ENCODE results near the gene CENPH. TPM values are rescaled to one million over a fixed set of nuclear protein-coding genes. Genes with fewer than 3 reads are reported as not detected.
"Not testable (repeated sequence)": the region's sequence is repeated elsewhere in the genome, so short reads cannot be mapped to it uniquely, and the experiment has no call there.

CENPH gene
- total and polyA plus RNA-seq, 3 experiments from 2014 or later, result 8.5 to 51.2 (median 49.6) TPM

- Mint-ChIP-seq H3K9me3 (peaks cover 0 to 4% (median 0%) of the 10 kb centered on the region in 5 donors), H3K4me3 (no peak overlapping the region), H3K27me3 (no peaks in the 10 kb centered on the region), H3K27ac (no peak overlapping the region), H3K36me3 (peaks cover 21 to 51% (median 29%) of the 10 kb centered on the region in 3 donors), H3K4me1 (peaks cover 66 to 84% (median 78%) of the 10 kb centered on the region in 3 donors)
- POLR2A ChIA-PET, result no interaction called here
- Histone ChIP-seq H3K27ac (ENCODE audit: low read depth, low read length) (no peak overlapping the region), H3K4me3 (ENCODE audit: low read length) (no peak overlapping the region), H3K36me3 (ENCODE audit: insufficient read depth, low read length) (peaks cover 5% of the 10 kb centered on the region), H3K27me3 (ENCODE audit: insufficient read depth, low read length, poor library complexity, severe bottlenecking) (no peaks in the 10 kb centered on the region), H3K9me3 (ENCODE audit: low read length) (no peaks in the 10 kb centered on the region), H3K4me1 (ENCODE audit: insufficient read depth, low read length) (peaks cover 2% of the 10 kb centered on the region)
- CTCF ChIA-PET, result interaction anchor here (1.0 kb wide), 1 partner anchor 7 kb away, joined by 3 read pairs; the partner anchor contains the start of gene CDK7
- no peak for DNase-seq
Observed at GRCh38 chr5:69242215-69242927, 53.0 kb downstream of the CENPH start.

DNA sequence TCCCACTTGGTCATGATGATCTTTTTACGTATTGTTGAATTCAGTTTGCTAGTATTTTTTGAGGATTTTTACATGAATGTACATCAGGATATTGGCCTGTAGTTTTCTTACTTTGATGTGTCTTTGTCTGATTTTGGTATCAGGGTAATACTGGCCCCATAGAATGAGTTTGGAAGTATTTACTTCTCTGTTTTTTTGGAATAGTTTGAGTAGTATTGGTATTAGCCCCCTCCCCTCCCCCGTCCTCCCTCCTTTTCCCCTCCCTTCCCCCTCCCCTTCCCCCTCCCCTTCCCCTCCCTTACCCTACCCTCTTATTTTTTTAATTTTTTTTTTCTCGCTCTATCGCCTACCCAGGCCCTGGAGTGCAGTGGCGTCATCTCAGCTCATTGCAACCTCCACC lies 55.6 kb downstream of the CENPH start:
- H3K4me1 Mint-ChIP-seq, result peaks cover 55 to 72% (median 72%) of the 10 kb centered on the region in 3 donors
- peaks cover 0 to 13% (median 1%) of the 10 kb centered on the region in 5 donors for H3K9me3 Mint-ChIP-seq
- H3K27ac ChIP-seq (ENCODE audit: low read depth, low read length), result no peak overlapping the region
- no peak overlapping the region for H3K4me3 Mint-ChIP-seq
- peaks cover 25 to 46% (median 31%) of the 10 kb centered on the region in 3 donors for H3K36me3 Mint-ChIP-seq
- H3K36me3 ChIP-seq (ENCODE audit: insufficient read depth, low read length), result peaks cover 3% of the 10 kb centered on the region
- ChIA-PET CTCF (no interaction called here), POLR2A (no interaction called here)
- H3K27ac Mint-ChIP-seq, result no peak overlapping the region
- no peaks in the 10 kb centered on the region for H3K4me1 ChIP-seq (ENCODE audit: insufficient read depth, low read length)
- no peaks in the 10 kb centered on the region for H3K27me3 Mint-ChIP-seq
- no peaks in the 10 kb centered on the region for H3K27me3 ChIP-seq (ENCODE audit: insufficient read depth, low read length, poor library complexity, severe bottlenecking)
- no peak for DNase-seq
- no peak overlapping the region for H3K4me3 ChIP-seq (ENCODE audit: low read length)
- H3K9me3 ChIP-seq (ENCODE audit: low read length), result no peaks in the 10 kb centered on the region

DNA sequence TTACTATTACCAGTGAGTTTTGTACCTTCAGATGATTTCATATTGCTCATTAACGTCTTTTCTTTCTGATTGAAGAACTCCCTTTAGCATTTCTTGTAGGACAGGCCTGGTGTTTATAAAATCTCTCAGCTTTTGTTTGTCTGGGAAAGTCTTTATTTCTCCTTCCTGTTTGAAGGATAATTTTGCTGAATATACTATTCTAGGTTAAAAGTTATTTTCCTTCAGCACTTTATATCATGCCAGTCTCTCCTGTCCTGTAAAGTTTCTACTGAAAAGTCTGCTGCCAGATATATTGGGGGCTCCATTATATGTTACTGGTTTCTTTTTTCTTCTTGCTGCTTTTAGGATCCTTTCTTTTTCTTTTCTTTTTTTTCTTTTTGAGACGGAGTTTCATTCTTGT lies 58.6 kb downstream of the CENPH start:
- peaks cover 0 to 13% (median 1%) of the 10 kb centered on the region in 5 donors for H3K9me3 Mint-ChIP-seq
- Histone ChIP-seq H3K9me3 (ENCODE audit: low read length) (no peaks in the 10 kb centered on the region), H3K36me3 (ENCODE audit: insufficient read depth, low read length) (no peaks in the 10 kb centered on the region), H3K4me1 (ENCODE audit: insufficient read depth, low read length) (no peaks in the 10 kb centered on the region), H3K4me3 (ENCODE audit: low read length) (no peak overlapping the region), H3K27me3 (ENCODE audit: insufficient read depth, low read length, poor library complexity, severe bottlenecking) (no peaks in the 10 kb centered on the region), H3K27ac (ENCODE audit: low read depth, low read length) (no peak overlapping the region)
- DNase-seq, result no peak
- H3K27me3 Mint-ChIP-seq, result no peaks in the 10 kb centered on the region
- H3K27ac Mint-ChIP-seq, result no peak overlapping the region
- ChIA-PET POLR2A (no interaction called here), CTCF (no interaction called here)
- H3K4me3 Mint-ChIP-seq, result peak overlapping the region in 1 of 7 donors; percentile 69
- H3K36me3 Mint-ChIP-seq, result peaks cover 13 to 46% (median 26%) of the 10 kb centered on the region in 3 donors
- peaks cover 34 to 54% (median 50%) of the 10 kb centered on the region in 3 donors for H3K4me1 Mint-ChIP-seq

GRCh38 chr5:69250593-69250992 lies 61.2 kb downstream of the CENPH start:
- no peak overlapping the region for H3K4me3 ChIP-seq (ENCODE audit: low read length)
- Mint-ChIP-seq H3K9me3 (peaks cover 0 to 13% (median 1%) of the 10 kb centered on the region in 5 donors), H3K36me3 (peaks cover 11 to 50% (median 24%) of the 10 kb centered on the region in 3 donors), H3K4me3 (no peak overlapping the region), H3K27me3 (no peaks in the 10 kb centered on the region), H3K4me1 (peaks cover 21 to 36% (median 34%) of the 10 kb centered on the region in 3 donors), H3K27ac (peak overlapping the region in 1 of 8 donors; percentile 19)
- H3K27ac ChIP-seq (ENCODE audit: low read depth, low read length), result no peak overlapping the region
- H3K4me1 ChIP-seq (ENCODE audit: insufficient read depth, low read length), result no peaks in the 10 kb centered on the region
- no peaks in the 10 kb centered on the region for H3K36me3 ChIP-seq (ENCODE audit: insufficient read depth, low read length)
- H3K9me3 ChIP-seq (ENCODE audit: low read length), result no peaks in the 10 kb centered on the region
- ChIA-PET CTCF (no interaction called here), POLR2A (no interaction called here)
- DNase-seq, result no peak
- H3K27me3 ChIP-seq (ENCODE audit: insufficient read depth, low read length, poor library complexity, severe bottlenecking), result no peaks in the 10 kb centered on the region

DNA sequence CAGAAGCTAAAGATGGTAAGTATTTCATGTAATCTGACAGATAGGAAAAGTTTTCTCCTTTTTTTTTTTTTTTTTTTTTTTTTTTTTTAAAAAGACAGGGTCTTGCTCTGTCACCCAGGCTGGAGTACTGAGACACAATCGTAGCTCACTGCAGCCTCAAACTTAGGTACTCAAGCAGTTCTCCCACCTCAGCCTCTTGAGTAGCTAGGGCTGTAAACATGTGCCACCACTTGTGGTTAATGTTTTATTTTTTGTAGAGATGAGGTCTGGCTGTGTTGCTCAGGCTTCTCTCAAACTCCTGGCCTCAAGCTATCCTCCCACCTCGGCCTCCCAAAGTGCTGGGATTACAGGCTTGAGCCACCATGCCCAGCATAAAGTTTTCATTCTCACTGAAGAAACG lies 63.1 kb downstream of the CENPH start:
- CTCF ChIA-PET, result interaction anchor here (0.6 to 1.2 kb wide), 2 partner anchors 9 to 12 kb away, joined by 3 to 6 read pairs; no protein-coding TSS in a partner anchor
- POLR2A ChIA-PET, result no interaction called here
- Mint-ChIP-seq H3K27me3 (no peaks in the 10 kb centered on the region), H3K9me3 (peaks cover 0 to 8% (median 1%) of the 10 kb centered on the region in 5 donors), H3K36me3 (peaks cover 2 to 52% (median 13%) of the 10 kb centered on the region in 3 donors), H3K4me1 (peaks cover 8 to 17% (median 17%) of the 10 kb centered on the region in 3 donors), H3K27ac (no peak overlapping the region), H3K4me3 (no peak overlapping the region)
- H3K9me3 ChIP-seq (ENCODE audit: low read length), result no peaks in the 10 kb centered on the region
- no peak overlapping the region for H3K4me3 ChIP-seq (ENCODE audit: low read length)
- DNase-seq, result no peak
- no peaks in the 10 kb centered on the region for H3K36me3 ChIP-seq (ENCODE audit: insufficient read depth, low read length)
- H3K27ac ChIP-seq (ENCODE audit: low read depth, low read length), result no peak overlapping the region
- no peaks in the 10 kb centered on the region for H3K4me1 ChIP-seq (ENCODE audit: insufficient read depth, low read length)
- H3K27me3 ChIP-seq (ENCODE audit: insufficient read depth, low read length, poor library complexity, severe bottlenecking), result no peaks in the 10 kb centered on the region

DNA sequence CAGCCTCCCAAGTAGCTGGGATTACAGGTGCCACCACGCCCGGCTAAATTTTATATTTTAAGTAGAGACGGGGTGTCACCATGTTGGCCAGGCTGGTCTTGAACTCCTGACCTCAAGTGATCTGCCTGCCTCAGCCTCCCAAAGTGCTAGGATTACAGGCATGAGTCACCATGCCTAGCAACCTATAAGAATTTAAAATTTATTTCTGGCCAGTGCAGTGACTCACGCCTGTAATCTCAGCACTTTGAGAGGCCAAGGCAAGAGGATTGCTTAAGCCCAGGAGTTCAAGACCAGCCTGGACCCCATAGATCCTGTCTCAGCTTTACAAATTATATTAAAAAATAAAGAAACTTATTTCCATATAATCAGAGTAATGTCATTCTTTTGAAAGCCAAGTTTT lies 66.6 kb downstream of the CENPH start:
- H3K27ac Mint-ChIP-seq, POLR2A ChIA-PET: not testable (repeated sequence)

GRCh38 chr5:69257577-69257976 lies 68.2 kb downstream of the CENPH start:
- H3K27ac Mint-ChIP-seq, result no peak overlapping the region
- Histone ChIP-seq H3K27ac (ENCODE audit: low read depth, low read length) (no peak overlapping the region), H3K4me3 (ENCODE audit: low read length) (no peak overlapping the region), H3K36me3 (ENCODE audit: insufficient read depth, low read length) (peaks cover 12% of the 10 kb centered on the region), H3K4me1 (ENCODE audit: insufficient read depth, low read length) (no peaks in the 10 kb centered on the region), H3K27me3 (ENCODE audit: insufficient read depth, low read length, poor library complexity, severe bottlenecking) (no peaks in the 10 kb centered on the region), H3K9me3 (ENCODE audit: low read length) (no peaks in the 10 kb centered on the region)
- H3K9me3 Mint-ChIP-seq, result no peaks in the 10 kb centered on the region
- no peaks in the 10 kb centered on the region for H3K4me1 Mint-ChIP-seq
- no peak overlapping the region for H3K4me3 Mint-ChIP-seq
- ChIA-PET POLR2A (no interaction called here), CTCF (no interaction called here)
- DNase-seq, result no peak
- H3K27me3 Mint-ChIP-seq, result no peaks in the 10 kb centered on the region
- H3K36me3 Mint-ChIP-seq, result peaks cover 0 to 70% (median 8%) of the 10 kb centered on the region in 3 donors

More for the DNA sequence above, 66.6 kb downstream of the CENPH start:
- H3K9me3 ChIP-seq (ENCODE audit: low read length); H3K27ac ChIP-seq (ENCODE audit: low read depth, low read length); H3K4me3 ChIP-seq (ENCODE audit: low read length); DNase-seq; H3K4me3 Mint-ChIP-seq; H3K27me3 ChIP-seq (ENCODE audit: insufficient read depth, low read length, poor library complexity, severe bottlenecking); H3K4me1 ChIP-seq (ENCODE audit: insufficient read depth, low read length); H3K4me1 Mint-ChIP-seq; H3K9me3 Mint-ChIP-seq; H3K36me3 ChIP-seq (ENCODE audit: insufficient read depth, low read length); H3K27me3 Mint-ChIP-seq: not testable (repeated sequence)
- CTCF ChIA-PET, result interaction anchor here (1.3 kb wide), 1 partner anchor 10 kb away, joined by 3 read pairs; no protein-coding TSS in a partner anchor
- H3K36me3 Mint-ChIP-seq, result peaks cover 0 to 64% (median 5%) of the 10 kb centered on the region in 3 donors
